ENCODE measurements around the gene MEF2D. TPM values are rescaled to one million over a fixed set of nuclear protein-coding genes. Genes with fewer than 3 reads are reported as not detected.

MEF2D gene
- total RNA-seq, 2 experiments from 2014 or later, result 155 to 162 TPM

GRCh38 chr1:156497743-156498431 lies 2.7 kb downstream of the MEF2D start:
- no peaks in the 10 kb centered on the region for H3K9me3 ChIP-seq (ENCODE audit: control insufficient read depth in 1 of 2, insufficient read depth in 1 of 2, low read length in 2 of 2)
- H3K4me1 Mint-ChIP-seq (ENCODE audit: low read depth), result peaks cover 83% of the 10 kb centered on the region
- peak overlapping the region; percentile 98 for H3K4me3 ChIP-seq (ENCODE audit: low read length)
- POLR2A ChIA-PET, result interaction anchor here (1.3 to 6.3 kb wide), 5 partner anchors 8 to 84 kb away, joined by 4 to 145 read pairs (median 10); no protein-coding TSS in a partner anchor
- H3K27me3 ChIP-seq (ENCODE audit: control insufficient read depth in 1 of 2, insufficient read depth in 2 of 2, low read length in 2 of 2), result no peaks in the 10 kb centered on the region
- H3K9me3 Mint-ChIP-seq, result no peaks in the 10 kb centered on the region
- DNase-seq, result peak in 1 of 14 experiments; percentile 22
- H3K4me1 ChIP-seq (ENCODE audit: insufficient read depth, low read length), result peaks cover 85% of the 10 kb centered on the region
- H3K36me3 Mint-ChIP-seq (ENCODE audit: low read depth), result peaks cover 43% of the 10 kb centered on the region
- no peaks in the 10 kb centered on the region for H3K27me3 Mint-ChIP-seq
- H3K27ac Mint-ChIP-seq, result peak overlapping the region; percentile 97
- peaks cover 25% of the 10 kb centered on the region for H3K36me3 ChIP-seq (ENCODE audit: insufficient read depth, low read length)
- peak overlapping the region; percentile 97 for H3K4me3 Mint-ChIP-seq
- H3K27ac ChIP-seq (ENCODE audit: low read depth in 1 of 2, low read length in 2 of 2), result no peak overlapping the region
- no peak for ATAC-seq (ENCODE audit: poor library complexity)
- intact Hi-C loops (cut with DNase I, micrococcal nuclease), result no loop called here
- CTCF ChIA-PET, result interaction anchor here (1.3 to 2.4 kb wide), 5 partner anchors 14 to 112 kb away, joined by 4 to 13 read pairs (median 5); no protein-coding TSS in a partner anchor
- no peak for TF ChIP-seq CTCF (IDR thresholded peaks at IDR 0.05)

GRCh38 chr1:156497078-156497742 lies 3.4 kb downstream of the MEF2D start:
- H3K4me1 ChIP-seq (ENCODE audit: insufficient read depth, low read length), result peaks cover 85% of the 10 kb centered on the region
- Mint-ChIP-seq H3K9me3 (no peaks in the 10 kb centered on the region), H3K27me3 (no peaks in the 10 kb centered on the region), H3K4me1 (ENCODE audit: low read depth) (peaks cover 83% of the 10 kb centered on the region), H3K4me3 (peak overlapping the region; percentile 97), H3K27ac (peak overlapping the region; percentile 97), H3K36me3 (ENCODE audit: low read depth) (peaks cover 50% of the 10 kb centered on the region)
- H3K9me3 ChIP-seq (ENCODE audit: control insufficient read depth in 1 of 2, insufficient read depth in 1 of 2, low read length in 2 of 2), result no peaks in the 10 kb centered on the region
- no peak for TF ChIP-seq CTCF (IDR thresholded peaks at IDR 0.05)
- DNase-seq (peak in 1 of 14 experiments; percentile 37), ATAC-seq (ENCODE audit: poor library complexity) (no peak)
- peaks cover 25% of the 10 kb centered on the region for H3K36me3 ChIP-seq (ENCODE audit: insufficient read depth, low read length)
- ChIA-PET POLR2A (interaction anchor here (6.1 kb wide), 1 partner anchor 13 kb away, joined by 145 read pairs; no protein-coding TSS in a partner anchor), CTCF (interaction anchor here (1.7 to 2.4 kb wide), 3 partner anchors 16 to 51 kb away, joined by 5 to 13 read pairs (median 7); no protein-coding TSS in a partner anchor)
- H3K27ac ChIP-seq (ENCODE audit: low read depth in 1 of 2, low read length in 2 of 2), result no peak overlapping the region
- intact Hi-C loops (cut with DNase I, micrococcal nuclease), result no loop called here
- no peaks in the 10 kb centered on the region for H3K27me3 ChIP-seq (ENCODE audit: control insufficient read depth in 1 of 2, insufficient read depth in 2 of 2, low read length in 2 of 2)
- H3K4me3 ChIP-seq (ENCODE audit: low read length), result no peak overlapping the region

- POLR2A ChIA-PET, result no interaction called here
- Mint-ChIP-seq H3K36me3 (ENCODE audit: low read depth) (peaks cover 55% of the 10 kb centered on the region), H3K27me3 (no peaks in the 10 kb centered on the region), H3K4me3 (peak overlapping the region; percentile 78), H3K27ac (peak overlapping the region; percentile 97), H3K4me1 (ENCODE audit: low read depth) (peaks cover 83% of the 10 kb centered on the region), H3K9me3 (no peaks in the 10 kb centered on the region)
- no peak for ATAC-seq (ENCODE audit: poor library complexity)
- DNase-seq, result no peak
- H3K27ac ChIP-seq (ENCODE audit: low read depth in 1 of 2, low read length in 2 of 2), result no peak overlapping the region
- intact Hi-C loops (cut with DNase I, micrococcal nuclease), result no loop called here
- H3K36me3 ChIP-seq (ENCODE audit: insufficient read depth, low read length), result peaks cover 31% of the 10 kb centered on the region
- TF ChIP-seq CTCF (IDR thresholded peaks at IDR 0.05), result no peak
- peaks cover 85% of the 10 kb centered on the region for H3K4me1 ChIP-seq (ENCODE audit: insufficient read depth, low read length)
- H3K27me3 ChIP-seq (ENCODE audit: control insufficient read depth in 1 of 2, insufficient read depth in 2 of 2, low read length in 2 of 2), result no peaks in the 10 kb centered on the region
- H3K4me3 ChIP-seq (ENCODE audit: low read length), result no peak overlapping the region
- no peaks in the 10 kb centered on the region for H3K9me3 ChIP-seq (ENCODE audit: control insufficient read depth in 1 of 2, insufficient read depth in 1 of 2, low read length in 2 of 2)
- CTCF ChIA-PET, result no interaction called here
These were observed 4.3 kb downstream of the MEF2D start for GRCh38 chr1:156496211-156496761.

All from CD4-positive, alpha-beta T cell (primary cell).